Lung (tissue), 12 donors: Measurements from ENCODE around the gene MCRIP2. TPM values are rescaled to one million over a fixed set of nuclear protein-coding genes. Genes with fewer than 3 reads are reported as not detected.
A peak's percentile ranks its signal among the peaks of the same experiment; 100 is the strongest.

Experiments used
- ATAC-seq: fragments of 200-7000 bp; cut with Tn5 transposase; one replicate; pipeline ENCODE4 v1.9.1; 2020; ENCODE audit warnings: moderate number of reproducible peaks; ENCODE audit not compliant: insufficient read depth, low FRiP score
- DNase-seq, 3 donors: peaks; one replicate each; pipeline ENCODE4 v3.0.0-alpha.2; 2013 to 2017
- H3K27ac ChIP-seq, 2 donors: one replicate each; pipeline ENCODE4 v1.5.1; 2013; ENCODE audit warnings: mild to moderate bottlenecking in 2 of 2, moderate library complexity in 2 of 2, control low read depth in 1 of 2, inconsistent platforms in 1 of 2, low read depth in 1 of 2, low read length in 1 of 2
- H3K27me3 ChIP-seq, 3 donors: one replicate each; pipeline ENCODE4 v1.5.1; 2013; ENCODE audit warnings: low read length in 2 of 3; ENCODE audit not compliant: control insufficient read depth in 3 of 3, insufficient read depth in 3 of 3
- H3K36me3 ChIP-seq, 4 donors: one replicate each; pipeline ENCODE4 v1.5.1; 2013; ENCODE audit warnings: low read length in 4 of 4, mild to moderate bottlenecking in 1 of 4, moderate library complexity in 1 of 4; ENCODE audit not compliant: control insufficient read depth in 4 of 4, insufficient read depth in 4 of 4
- H3K4me1 ChIP-seq, 5 donors: one replicate each; pipeline ENCODE4 v1.5.1; 2013; ENCODE audit warnings: low read length in 5 of 5, mild to moderate bottlenecking in 2 of 5, moderate library complexity in 1 of 5; ENCODE audit not compliant: control insufficient read depth in 5 of 5, insufficient read depth in 5 of 5
- H3K4me3 ChIP-seq: one replicate; pipeline ENCODE4 v1.5.1; 2013; ENCODE audit warnings: mild to moderate bottlenecking, control low read depth, moderate library complexity
- H3K9ac ChIP-seq, 2 donors: one replicate each; pipeline ENCODE4 v1.5.1; 2013; ENCODE audit warnings: low read length in 2 of 2, control low read depth in 1 of 2; ENCODE audit not compliant: insufficient read depth in 1 of 2
- H3K9me3 ChIP-seq, 4 donors: one replicate each; pipeline ENCODE4 v1.5.1; 2013; ENCODE audit warnings: low read length in 3 of 4, mild to moderate bottlenecking in 1 of 4, moderate library complexity in 1 of 4; ENCODE audit not compliant: control insufficient read depth in 4 of 4, insufficient read depth in 3 of 4
- WGBS, 2 donors: extraction: QIAGEN DNeasy Blood & Tissue Kit; methylation state at CpG; one replicate each; pipeline ENCODE4 v1.1.7; 2013; 5-methylcytosine and 5-hydroxymethylcytosine counted together
- polyA plus RNA-seq, 2 donors: library from polyadenylated mRNA; stranded (reverse); fragments of 200-250 nt; gene quantifications; one replicate each; pipeline ENCODE4 v1.2.1, GENCODE V29; 2013
- total RNA-seq, 2 donors: library from RNA; depleted of rRNA in 1 of 2; stranded (reverse); fragments of >200 nt in 1 of 2; gene quantifications; one replicate each; pipeline ENCODE4 v1.2.1, GENCODE V29; 2014 to 2021
- TF ChIP-seq, protein P1 (sequence below): IDR thresholded peaks from 2 replicates; pipeline ENCODE4 v1.5.1; 2012; ENCODE audit warnings: mild to moderate bottlenecking; ENCODE audit errors: control extremely low read depth, extremely low read depth
- donor health status: control.
- donor health status: control.
- donor health status: Bipolar disorder and iron deficiency.
- donor health status: healthy.
- donor health status: DM: yes; HTN: yes; CAD: no.

The MCRIP2 gene
- total and polyA plus RNA-seq, 4 donors: 9.1 to 109 (median 53.3) TPM

GRCh38 chr16:695355-696089 lies 53.9 kb downstream of the MCRIP2 start:
- TF ChIP-seq, protein P1, sequence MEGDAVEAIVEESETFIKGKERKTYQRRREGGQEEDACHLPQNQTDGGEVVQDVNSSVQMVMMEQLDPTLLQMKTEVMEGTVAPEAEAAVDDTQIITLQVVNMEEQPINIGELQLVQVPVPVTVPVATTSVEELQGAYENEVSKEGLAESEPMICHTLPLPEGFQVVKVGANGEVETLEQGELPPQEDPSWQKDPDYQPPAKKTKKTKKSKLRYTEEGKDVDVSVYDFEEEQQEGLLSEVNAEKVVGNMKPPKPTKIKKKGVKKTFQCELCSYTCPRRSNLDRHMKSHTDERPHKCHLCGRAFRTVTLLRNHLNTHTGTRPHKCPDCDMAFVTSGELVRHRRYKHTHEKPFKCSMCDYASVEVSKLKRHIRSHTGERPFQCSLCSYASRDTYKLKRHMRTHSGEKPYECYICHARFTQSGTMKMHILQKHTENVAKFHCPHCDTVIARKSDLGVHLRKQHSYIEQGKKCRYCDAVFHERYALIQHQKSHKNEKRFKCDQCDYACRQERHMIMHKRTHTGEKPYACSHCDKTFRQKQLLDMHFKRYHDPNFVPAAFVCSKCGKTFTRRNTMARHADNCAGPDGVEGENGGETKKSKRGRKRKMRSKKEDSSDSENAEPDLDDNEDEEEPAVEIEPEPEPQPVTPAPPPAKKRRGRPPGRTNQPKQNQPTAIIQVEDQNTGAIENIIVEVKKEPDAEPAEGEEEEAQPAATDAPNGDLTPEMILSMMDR: no peak
- no peak for DNase-seq
- Histone ChIP-seq H3K9ac (no peak overlapping the region), H3K4me1 (peaks cover 0 to 16% (median 2%) of the 10 kb centered on the region in 5 donors), H3K4me3 (peak overlapping the region; percentile 2), H3K36me3 (no peaks in the 10 kb centered on the region), H3K27me3 (peaks cover 0 to 40% (median 25%) of the 10 kb centered on the region in 3 donors), H3K9me3 (peaks cover 0 to 8% (median 0%) of the 10 kb centered on the region in 4 donors), H3K27ac (no peak overlapping the region)
- 3 to 4% methylated on average over 70 to 71 of the region's 71 CpGs for WGBS, 2 donors
- peak; percentile 36 for ATAC-seq

Other genes starting within 250 kb of the MCRIP2 start
- gene NME4, start 244.6 kb upstream of the MCRIP2 start, total RNA-seq: 10 to 100 TPM; 18.0 to 68.7 TPM
- gene NME4, start 244.6 kb upstream of the MCRIP2 start, polyA plus RNA-seq: 10 to 100 TPM; 64.0 to 67.6 TPM
- 10 to 100 TPM in 1 of 2 donors, 1 to 10 TPM in 1; 5.2 to 18.3 TPM for gene DECR2, start 239.9 kb upstream of the MCRIP2 start, total RNA-seq
- gene DECR2, start 239.9 kb upstream of the MCRIP2 start, polyA plus RNA-seq: 10 to 100 TPM; 13.3 to 18.1 TPM
- gene RAB11FIP3, start 216.2 kb upstream of the MCRIP2 start, total RNA-seq: 10 to 100 TPM; 20.8 to 38.3 TPM
- gene RAB11FIP3, start 216.2 kb upstream of the MCRIP2 start, polyA plus RNA-seq: 10 to 100 TPM; 20.7 to 22.2 TPM
- gene CAPN15, start 114.1 kb upstream of the MCRIP2 start, total RNA-seq: 10 to 100 TPM; 14.4 to 64.1 TPM
- 10 to 100 TPM; 37.2 to 40.6 TPM for gene CAPN15, start 114.1 kb upstream of the MCRIP2 start, polyA plus RNA-seq
- gene PRR35, start 81.4 kb upstream of the MCRIP2 start, total RNA-seq: not detected
- gene PRR35, start 81.4 kb upstream of the MCRIP2 start, polyA plus RNA-seq: not detected
- gene NHLRC4, start 74.8 kb upstream of the MCRIP2 start, total RNA-seq: 1 to 10 TPM; 7.0 to 8.6 TPM
- gene NHLRC4, start 74.8 kb upstream of the MCRIP2 start, polyA plus RNA-seq: 1 to 10 TPM; 2.3 to 4.5 TPM
- 10 to 100 TPM; 34.9 to 81.2 TPM for gene PIGQ, start 71.9 kb upstream of the MCRIP2 start, total RNA-seq
- 10 to 100 TPM; 41.5 to 98.2 TPM for gene PIGQ, start 71.9 kb upstream of the MCRIP2 start, polyA plus RNA-seq
- gene RAB40C, start 51.8 kb upstream of the MCRIP2 start, total RNA-seq: 10 to 100 TPM; 25.1 to 58.9 TPM
- 10 to 100 TPM; 34.0 to 53.8 TPM for gene RAB40C, start 51.8 kb upstream of the MCRIP2 start, polyA plus RNA-seq
- 1 to 10 TPM in 1 of 2 donors, under 1 TPM in 1; 0.31 to 2.5 TPM for gene WFIKKN1, start 10.8 kb upstream of the MCRIP2 start, total RNA-seq
- under 1 TPM; 0.44 to 0.79 TPM for gene WFIKKN1, start 10.8 kb upstream of the MCRIP2 start, polyA plus RNA-seq
- 10 to 100 TPM; 36.1 to 89.8 TPM for gene METTL26, start 5.5 kb upstream of the MCRIP2 start, total RNA-seq
- gene METTL26, start 5.5 kb upstream of the MCRIP2 start, polyA plus RNA-seq: 100 to 1,000 TPM; 138 to 200 TPM
- gene WDR90, start 7.5 kb downstream of the MCRIP2 start, total RNA-seq: 10 to 100 TPM; 22.4 to 74.2 TPM
- gene WDR90, start 7.5 kb downstream of the MCRIP2 start, polyA plus RNA-seq: 10 to 100 TPM; 18.6 to 33.4 TPM
- gene RHOT2, start 26.3 kb downstream of the MCRIP2 start, total RNA-seq: 100 to 1,000 TPM in 1 of 2 donors, 10 to 100 TPM in 1; 40.5 to 121 TPM
- 100 to 1,000 TPM; 111 to 119 TPM for gene RHOT2, start 26.3 kb downstream of the MCRIP2 start, polyA plus RNA-seq
- 1 to 10 TPM in 1 of 2 donors, under 1 TPM in 1; 0.91 to 5.4 TPM for gene RHBDL1, start 33.8 kb downstream of the MCRIP2 start, total RNA-seq
- gene RHBDL1, start 33.8 kb downstream of the MCRIP2 start, polyA plus RNA-seq: 1 to 10 TPM in 1 of 2 donors, under 1 TPM in 1; 0.98 to 2.2 TPM
- 100 to 1,000 TPM in 1 of 2 donors, 10 to 100 TPM in 1; 58.8 to 131 TPM for gene STUB1, start 38.6 kb downstream of the MCRIP2 start, total RNA-seq
- 100 to 1,000 TPM; 113 to 131 TPM for gene STUB1, start 38.6 kb downstream of the MCRIP2 start, polyA plus RNA-seq
- 10 to 100 TPM; 32.5 to 90.3 TPM for gene JMJD8, start 42.5 kb downstream of the MCRIP2 start, total RNA-seq
- 10 to 100 TPM; 48.4 to 67.5 TPM for gene JMJD8, start 42.5 kb downstream of the MCRIP2 start, polyA plus RNA-seq
- 10 to 100 TPM in 1 of 2 donors, 1 to 10 TPM in 1; 8.1 to 16.3 TPM for gene WDR24, start 48.6 kb downstream of the MCRIP2 start, total RNA-seq
- gene WDR24, start 48.6 kb downstream of the MCRIP2 start, polyA plus RNA-seq: 1 to 10 TPM; 8.1 to 9.8 TPM
- 1 to 10 TPM in 1 of 2 donors, under 1 TPM in 1; 0.14 to 7.4 TPM for gene FBXL16, start 64.0 kb downstream of the MCRIP2 start, total RNA-seq
- gene FBXL16, start 64.0 kb downstream of the MCRIP2 start, polyA plus RNA-seq: 1 to 10 TPM in 1 of 2 donors, under 1 TPM in 1; 0.93 to 5.0 TPM
- 10 to 100 TPM; 10.9 to 67.3 TPM for gene METRN, start 73.3 kb downstream of the MCRIP2 start, total RNA-seq
- 10 to 100 TPM; 30.3 to 52.7 TPM for gene METRN, start 73.3 kb downstream of the MCRIP2 start, polyA plus RNA-seq
- gene ANTKMT, start 79.3 kb downstream of the MCRIP2 start, total RNA-seq: 10 to 100 TPM in 1 of 2 donors, 1 to 10 TPM in 1; 9.2 to 65.7 TPM
- gene ANTKMT, start 79.3 kb downstream of the MCRIP2 start, polyA plus RNA-seq: 10 to 100 TPM; 35.5 to 56.3 TPM
- gene CCDC78, start 84.6 kb downstream of the MCRIP2 start, total RNA-seq: 10 to 100 TPM; 35.7 to 71.6 TPM
- 10 to 100 TPM; 25.6 to 38.3 TPM for gene CCDC78, start 84.6 kb downstream of the MCRIP2 start, polyA plus RNA-seq
- 10 to 100 TPM in 1 of 2 donors, 1 to 10 TPM in 1; 4.1 to 26.7 TPM for gene HAGHL, start 85.3 kb downstream of the MCRIP2 start, total RNA-seq
- gene HAGHL, start 85.3 kb downstream of the MCRIP2 start, polyA plus RNA-seq: 10 to 100 TPM; 13.0 to 13.1 TPM
- gene CIAO3, start 99.2 kb downstream of the MCRIP2 start, total RNA-seq: 10 to 100 TPM; 31.2 to 40.6 TPM
- 10 to 100 TPM; 21.0 to 30.2 TPM for gene CIAO3, start 99.2 kb downstream of the MCRIP2 start, polyA plus RNA-seq
- 100 to 1,000 TPM in 1 of 2 donors, 10 to 100 TPM in 1; 98.8 to 155 TPM for gene MSLN, start 118.9 kb downstream of the MCRIP2 start, total RNA-seq
- 100 to 1,000 TPM; 116 to 125 TPM for gene MSLN, start 118.9 kb downstream of the MCRIP2 start, polyA plus RNA-seq
- gene RPUSD1, start 146.6 kb downstream of the MCRIP2 start, total RNA-seq: 10 to 100 TPM in 1 of 2 donors, 1 to 10 TPM in 1; 8.2 to 25.2 TPM
- gene RPUSD1, start 146.6 kb downstream of the MCRIP2 start, polyA plus RNA-seq: 10 to 100 TPM; 21.8 to 25.6 TPM
- gene CHTF18, start 146.8 kb downstream of the MCRIP2 start, total RNA-seq: 10 to 100 TPM; 13.3 to 16.5 TPM
- 10 to 100 TPM in 1 of 2 donors, 1 to 10 TPM in 1; 7.5 to 17.4 TPM for gene CHTF18, start 146.8 kb downstream of the MCRIP2 start, polyA plus RNA-seq
- gene GNG13, start 158.9 kb downstream of the MCRIP2 start, total RNA-seq: not detected
- not detected for gene GNG13, start 158.9 kb downstream of the MCRIP2 start, polyA plus RNA-seq